HG03460 (cell line): Measurements from ENCODE around the gene ABCE1.

Experiments
- ATAC-seq: cut with Tn5 transposase; IDR thresholded peaks from one replicate; pipeline ENCODE4 v1.9.1; 2021; ENCODE audit not compliant: unreplicated experiment

ABCE1 gene

GRCh38 chr4:145097821-145098674 lies at the start of gene ABCE1, which contains the start of gene ANAPC10:
Gene ABCE1 (plus strand): TSS chr4:145098311. CDS start chr4:145104413, 6,102 bp downstream.
Gene ANAPC10 (minus strand): TSS chr4:145098196. CDS start chr4:145096099, 2,097 bp downstream.
- peak; percentile 73 for ATAC-seq

GRCh38 chr4:145048817-145049216 lies 49.3 kb upstream of the ABCE1 start:
- no peak for ATAC-seq

- no peak for ATAC-seq
Observed at GRCh38 chr4:145049241-145049640, 48.9 kb upstream of the ABCE1 start.

DNA sequence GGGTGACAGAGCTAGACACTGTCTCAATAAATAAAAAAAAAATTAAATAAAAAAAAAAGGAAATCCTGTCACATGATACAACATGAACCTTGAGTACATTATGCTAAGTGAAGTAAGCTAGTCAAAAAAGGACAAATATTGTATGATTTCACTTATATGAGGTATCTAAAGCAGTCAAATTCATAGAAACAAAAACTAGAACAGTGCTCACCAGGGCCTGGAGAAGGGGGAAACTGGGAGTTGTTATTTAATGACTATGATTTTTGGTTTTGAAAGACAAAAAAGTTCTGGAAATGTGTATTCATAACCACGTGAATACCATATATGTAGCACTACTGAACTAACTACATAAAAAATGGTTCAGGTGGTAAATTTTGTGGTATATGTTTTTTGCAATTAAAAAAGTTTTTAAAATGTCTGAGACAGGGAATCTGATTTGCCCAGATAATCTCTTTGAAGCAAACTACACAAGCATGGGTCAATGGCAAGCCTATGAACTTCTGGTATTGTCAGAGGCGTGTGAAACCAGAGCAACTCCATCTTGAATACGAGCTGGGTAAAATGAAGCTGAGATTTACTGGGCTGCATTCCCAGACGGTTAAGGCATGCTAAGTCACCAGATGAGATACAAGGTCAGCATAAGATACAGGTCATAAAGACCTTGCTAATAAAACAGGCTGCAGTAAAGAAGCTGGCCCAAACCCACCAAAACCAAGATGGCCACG lies 42.4 kb upstream of the ABCE1 start:
- no peak for ATAC-seq

- ATAC-seq, result no peak
Observed at GRCh38 chr4:145056325-145057130, 41.6 kb upstream of the ABCE1 start.

DNA sequence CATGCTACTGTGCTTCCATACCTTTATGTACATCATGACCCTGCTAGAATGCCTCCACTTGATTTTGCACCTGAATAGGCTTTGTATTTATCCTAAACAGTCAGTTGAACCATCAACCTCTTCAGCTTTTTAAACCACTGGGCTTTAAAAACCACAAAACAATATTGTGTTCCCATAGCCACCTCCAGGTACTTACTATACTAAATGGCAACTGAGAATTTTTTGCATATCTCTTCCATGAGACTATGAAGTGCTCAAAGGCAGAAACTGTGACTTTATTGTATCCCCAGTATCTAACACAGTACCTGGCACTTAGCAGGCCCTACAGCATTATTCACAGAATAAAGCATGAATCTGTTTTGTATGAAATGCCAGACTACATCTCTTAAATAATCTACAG lies 39.9 kb upstream of the ABCE1 start:
- ATAC-seq, result no peak

DNA sequence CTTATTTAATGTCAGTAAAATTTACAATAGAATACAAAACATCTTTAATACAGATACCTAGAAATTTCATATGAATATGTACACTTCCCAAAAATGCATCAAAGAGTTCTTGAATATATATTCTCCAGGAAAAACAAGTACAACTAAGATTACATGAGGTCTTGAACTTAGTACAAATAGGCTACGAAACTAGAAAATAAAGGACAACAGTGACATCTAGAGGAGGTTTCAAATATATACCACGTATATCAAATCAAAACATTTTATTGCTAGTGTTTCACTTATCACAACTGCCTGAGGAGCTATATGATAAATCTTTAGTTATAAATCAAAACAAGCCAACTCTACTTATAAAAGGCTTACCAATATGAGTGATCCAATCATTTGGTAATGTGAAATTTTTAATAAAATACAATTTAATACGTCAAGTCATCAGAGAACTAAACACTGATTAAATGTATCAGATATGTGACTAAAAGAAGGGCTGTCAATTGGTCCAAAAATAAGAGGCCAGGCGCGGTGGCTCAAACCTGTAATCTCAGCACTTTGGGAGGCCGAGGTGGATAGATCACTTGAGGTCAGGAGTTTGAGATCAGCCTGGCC lies 36.7 kb upstream of the ABCE1 start:
- no peak for ATAC-seq

DNA sequence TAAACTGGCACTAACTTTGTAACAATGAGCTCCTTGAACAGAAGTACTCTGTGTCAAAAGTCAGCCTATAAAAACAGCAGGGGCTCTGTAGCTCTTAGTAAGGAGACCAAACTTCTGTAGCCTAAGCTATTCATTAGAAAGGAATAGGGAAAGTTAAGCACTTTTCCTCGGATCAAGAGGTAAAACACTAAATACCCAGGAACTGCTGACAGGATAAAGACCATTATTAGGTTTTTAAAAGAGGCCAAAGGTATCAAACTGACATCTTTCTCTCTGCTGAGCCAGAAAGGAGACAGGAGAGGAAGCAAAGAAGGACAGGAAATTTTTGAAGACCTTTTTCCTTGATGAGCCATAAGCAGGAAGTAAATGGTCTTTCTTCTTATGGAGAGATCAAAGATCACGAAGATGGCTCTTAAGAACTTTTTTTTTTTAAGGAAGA lies 32.0 kb upstream of the ABCE1 start:
- no peak for ATAC-seq

DNA sequence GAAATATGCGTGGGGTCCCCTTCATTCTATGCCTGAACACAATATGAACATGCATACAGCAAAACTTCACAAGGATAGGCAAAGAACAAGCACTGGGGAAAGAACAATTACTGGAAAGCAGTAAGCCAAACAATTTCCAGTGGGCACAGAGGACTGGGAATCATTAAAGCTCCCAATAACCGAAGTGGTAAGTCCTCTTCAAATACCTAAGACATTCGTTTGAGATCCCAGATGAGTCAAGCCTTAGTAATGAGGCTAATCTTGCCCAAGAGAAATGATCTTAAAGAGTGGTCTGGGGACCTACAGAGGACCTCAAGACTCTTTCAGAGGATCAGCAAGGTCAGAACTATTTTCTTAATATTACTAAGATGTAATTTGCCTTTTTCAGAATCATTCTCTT lies 28.8 kb upstream of the ABCE1 start:
- no peak for ATAC-seq

GRCh38 chr4:145071560-145071959 lies 26.6 kb upstream of the ABCE1 start:
- ATAC-seq, result no peak

DNA sequence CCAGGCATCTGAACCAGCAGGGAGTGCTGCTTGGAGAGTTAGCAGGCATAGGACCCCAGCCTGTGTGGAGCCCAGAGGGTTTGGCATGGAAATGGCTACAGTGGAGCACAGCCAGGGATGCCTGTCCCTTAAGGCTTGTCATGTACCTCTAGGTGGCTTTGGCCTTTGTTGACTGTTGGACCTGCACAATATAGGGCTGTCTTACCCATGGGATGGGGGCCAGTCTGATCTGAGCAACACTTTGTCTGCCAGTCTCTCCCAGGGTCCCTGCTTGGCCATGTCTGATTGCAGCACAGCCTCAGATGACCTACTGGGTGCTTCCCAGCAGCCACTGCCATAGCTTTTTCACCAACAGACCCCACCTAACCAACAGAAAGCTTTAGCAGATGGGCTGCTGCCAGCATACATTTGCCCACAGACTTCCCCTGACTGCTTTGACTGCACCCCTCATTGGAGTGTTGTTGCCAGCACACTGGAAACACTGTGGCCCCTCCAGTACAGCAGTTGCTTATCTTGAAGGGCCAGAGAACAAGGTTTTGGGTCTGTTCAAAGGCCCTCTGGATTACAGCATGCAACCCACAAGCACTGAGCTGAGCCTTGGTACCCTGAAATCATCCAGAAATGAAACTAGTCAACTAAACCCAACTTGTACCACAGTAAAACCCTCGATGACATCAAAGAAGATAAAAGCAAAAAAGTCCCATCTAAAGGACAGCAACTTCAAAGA lies 22.2 kb upstream of the ABCE1 start:
- ATAC-seq, result no peak

DNA sequence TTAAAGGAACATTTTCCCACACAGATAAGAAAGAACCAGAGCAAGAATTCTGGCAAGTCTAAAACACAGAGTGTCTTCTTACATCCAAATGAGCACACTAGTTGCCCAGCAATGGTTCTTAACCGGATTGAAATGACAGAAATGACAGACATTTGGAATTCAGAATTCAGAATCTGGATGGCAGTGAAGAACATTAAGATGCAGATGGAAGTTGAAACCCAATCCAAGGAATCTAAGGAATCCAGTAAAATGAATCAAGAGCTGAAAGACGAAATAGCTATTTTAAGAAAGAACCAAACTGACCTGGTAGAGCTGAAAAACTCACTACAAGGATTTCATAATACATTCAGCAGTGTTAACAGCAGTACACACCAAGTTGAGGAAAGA lies 21.6 kb upstream of the ABCE1 start:
- ATAC-seq, result no peak

- ATAC-seq, result no peak
Observed at GRCh38 chr4:145081756-145082155, 16.4 kb upstream of the ABCE1 start.

DNA sequence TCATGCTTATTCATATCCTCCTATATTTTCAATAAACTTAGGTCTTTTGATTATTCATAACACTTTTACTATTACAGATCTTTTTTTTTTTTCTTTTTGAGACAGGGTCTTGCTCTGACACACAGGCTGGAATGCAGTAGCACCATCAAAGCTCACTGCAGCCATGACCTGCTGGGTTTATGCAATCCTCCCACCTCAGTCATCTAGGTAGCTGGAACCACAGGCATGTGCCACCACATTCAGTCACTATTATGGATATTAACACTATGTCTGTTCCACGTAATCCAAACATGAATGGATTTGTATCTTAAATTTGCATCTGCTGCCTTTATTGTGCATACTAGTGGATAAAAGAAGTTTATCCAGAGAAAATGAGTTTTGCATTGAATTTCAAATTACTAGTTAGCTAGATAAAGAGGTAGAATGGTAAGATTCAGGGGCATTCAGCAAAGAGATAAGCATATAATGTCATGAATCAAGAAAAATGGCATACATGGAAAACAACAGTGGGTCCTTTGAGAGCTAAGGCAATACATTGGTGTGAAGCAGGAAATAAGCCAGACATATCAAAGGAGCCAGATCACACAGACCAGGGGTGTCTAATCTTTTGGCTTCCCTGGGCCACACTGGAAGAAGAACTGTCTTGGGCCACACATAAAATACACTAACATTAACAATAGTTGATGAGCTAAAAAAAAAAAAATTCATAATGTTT lies 14.1 kb upstream of the ABCE1 start:
- no peak for ATAC-seq

- ATAC-seq, result no peak
Observed at GRCh38 chr4:145090380-145090779, 7.7 kb upstream of the ABCE1 start.

DNA sequence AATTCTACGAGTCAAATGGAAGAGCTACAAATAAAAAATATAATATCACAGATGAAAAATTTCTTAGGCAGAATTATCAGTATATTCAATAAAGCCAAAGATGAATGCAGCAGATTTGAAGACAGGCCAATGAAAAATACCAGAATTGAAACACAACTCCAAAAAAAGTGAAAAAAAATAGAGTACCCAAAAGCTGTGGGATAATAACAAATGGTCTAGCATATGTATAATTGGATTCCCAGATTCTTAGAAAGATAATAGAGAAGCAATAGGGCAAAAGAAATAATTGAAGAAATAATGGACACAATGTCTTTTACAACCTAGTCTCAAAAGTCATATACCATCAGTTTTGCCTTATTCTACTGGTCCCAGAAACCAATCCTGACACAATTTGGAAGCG lies 4.5 kb upstream of the ABCE1 start:
- ATAC-seq, result no peak

DNA sequence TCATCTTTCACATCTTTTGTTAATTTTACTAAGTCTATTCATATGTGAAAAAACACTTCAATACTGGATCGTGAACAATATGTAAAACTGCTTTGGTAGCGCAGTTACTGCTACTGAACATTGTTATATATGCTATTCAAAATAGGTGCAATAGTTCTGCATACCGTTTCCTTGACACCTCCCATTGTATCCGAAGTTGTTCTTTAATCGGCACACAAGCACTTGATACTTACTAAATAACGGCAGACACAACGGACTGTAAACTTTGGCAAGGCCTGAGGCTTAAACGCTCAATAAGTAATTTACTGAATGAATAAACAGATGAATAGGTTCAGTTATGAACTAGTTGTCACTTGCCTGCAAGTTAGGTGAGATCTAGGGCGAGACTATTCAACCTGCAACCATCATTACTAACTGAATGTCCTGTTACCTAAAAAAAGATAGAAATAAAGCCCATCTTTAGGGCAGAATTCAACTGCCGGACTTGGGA lies 735 bp upstream of the ABCE1 start:
- peak; percentile 2 for ATAC-seq

DNA sequence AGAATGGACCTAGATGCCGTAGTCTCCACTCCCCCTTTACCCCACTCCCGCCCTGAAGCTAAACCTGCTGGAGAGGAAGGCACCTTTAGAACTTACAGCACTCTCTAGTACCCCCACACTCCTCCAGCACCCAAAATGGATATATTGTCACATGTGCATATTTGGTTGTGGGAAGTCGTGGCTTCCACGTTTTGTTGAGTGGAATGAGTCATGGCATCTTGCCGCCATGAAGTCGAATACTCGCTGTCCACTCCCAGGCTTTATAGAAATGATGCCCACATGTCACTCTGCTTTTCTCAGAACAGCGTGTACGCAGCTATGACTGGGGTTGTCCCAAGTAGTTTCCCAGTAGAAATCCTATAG lies 545 bp downstream of the ABCE1 start:
- peak; percentile 21 for ATAC-seq

DNA sequence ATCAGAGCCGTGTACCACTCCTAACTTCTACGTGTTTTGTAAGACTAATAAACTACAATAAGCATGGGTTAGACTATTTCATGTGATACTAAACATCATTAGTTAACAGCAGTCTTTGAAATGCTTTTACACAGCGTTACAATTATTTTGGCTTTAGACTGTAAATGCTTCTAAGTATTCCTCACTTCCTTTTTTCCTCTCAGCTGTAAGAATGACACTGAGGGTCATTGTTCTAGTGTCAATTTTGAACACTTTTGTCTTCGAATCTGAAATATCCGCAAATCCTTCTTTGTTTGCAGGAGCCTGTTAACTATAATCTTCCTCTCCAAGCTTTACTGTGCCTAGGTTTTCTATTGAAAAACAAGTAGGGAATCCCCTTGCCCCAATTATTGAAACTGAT lies 1.5 kb downstream of the ABCE1 start:
- ATAC-seq, result no peak

DNA sequence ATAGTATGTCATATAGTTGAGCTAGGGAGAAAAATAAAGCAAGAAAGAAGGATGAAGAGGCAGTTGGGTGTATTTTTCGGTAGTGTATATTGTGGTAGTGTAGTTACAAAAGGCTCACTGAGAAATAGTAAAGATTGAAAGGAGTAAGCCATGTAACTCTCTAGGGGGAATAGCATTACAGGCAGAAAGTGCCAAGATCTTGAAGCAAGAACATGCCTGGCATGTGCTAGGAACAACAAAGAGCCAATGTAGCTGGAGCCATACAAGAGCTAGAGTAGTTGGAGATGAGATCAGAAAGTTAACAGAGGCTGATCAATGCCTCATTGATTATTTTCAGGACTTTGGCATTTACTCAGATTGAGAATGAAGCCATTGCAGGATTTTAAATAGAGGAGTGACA lies 3.0 kb downstream of the ABCE1 start:
- ATAC-seq, result no peak
